Kidney (tissue), 14 donors: Measurements from ENCODE around the gene EPS8L1. TPM values are rescaled to one million over a fixed set of nuclear protein-coding genes. Genes with fewer than 3 reads are reported as not detected.
A peak's percentile ranks its signal among the peaks of the same experiment; 100 is the strongest.
"Not testable (repeated sequence)": the region's sequence is repeated elsewhere in the genome, so short reads cannot be mapped to it uniquely, and the experiment has no call there.

ENCODE experiments used
- DNase-seq, 5 donors: peaks; one replicate each; pipeline ENCODE4 v3.0.0-alpha.2; 2013 to 2020
- FAIRE-seq: peaks from 2 replicates; lab custom pipeline; 2012; peaks lifted over from hg19 to GRCh38; lab: Jason Lieb, UNC
- H3K27ac ChIP-seq, 2 donors: one replicate each; pipeline ENCODE4 v1.7.0; 2013; ENCODE audit warnings: low read depth in 2 of 2, low read length in 2 of 2, inconsistent platforms in 1 of 2
- H3K27me3 ChIP-seq: one replicate; pipeline ENCODE4 v1.7.1; 2013; ENCODE audit warnings: low read length, inconsistent platforms; ENCODE audit not compliant: control insufficient read depth, insufficient read depth
- H3K36me3 ChIP-seq, 3 donors: one replicate each; pipeline versions ENCODE4 v1.7.0 to v1.7.1; 2013; ENCODE audit warnings: low read length in 3 of 3, control low read depth in 1 of 3, inconsistent platforms in 1 of 3; ENCODE audit not compliant: insufficient read depth in 3 of 3, control insufficient read depth in 2 of 3
- H3K4me1 ChIP-seq, 3 donors: one replicate each; pipeline versions ENCODE4 v1.7.0 to v1.7.1; 2013; ENCODE audit warnings: low read length in 3 of 3, inconsistent platforms in 1 of 3, low read depth in 1 of 3; ENCODE audit not compliant: control insufficient read depth in 2 of 3, insufficient read depth in 2 of 3
- H3K4me3 ChIP-seq, 3 donors: one replicate each; pipeline versions ENCODE4 v1.7.0 to v1.8.1; 2013; ENCODE audit warnings: low read length in 3 of 3, control low read depth in 1 of 3, inconsistent platforms in 1 of 3
- H3K9ac ChIP-seq, 3 donors: one replicate each; pipeline versions ENCODE4 v1.7.0 to v1.7.1; 2013; ENCODE audit warnings: low read length in 3 of 3, control low read depth in 1 of 3, inconsistent platforms in 1 of 3
- H3K9me3 ChIP-seq, 3 donors: one replicate each; pipeline versions ENCODE4 v1.7.0 to v1.7.1; 2013; ENCODE audit warnings: low read length in 3 of 3, control low read depth in 1 of 3, inconsistent platforms in 1 of 3; ENCODE audit not compliant: control insufficient read depth in 2 of 3, insufficient read depth in 1 of 3
- CTCF ChIP-seq: IDR thresholded peaks from 3 replicates; pipeline ENCODE4 v1.5.1; 2012; ENCODE audit warnings: mild to moderate bottlenecking, moderate library complexity, borderline replicate concordance; ENCODE audit not compliant: insufficient read depth; ENCODE audit errors: extremely low read depth
- intact Hi-C: fragments of 100-400 bp; cut with DNase I; formaldehyde crosslinking; loops from one replicate; pipeline ENCODE4 v1.11.1; 2022
- polyA plus RNA-seq: library from polyadenylated mRNA; stranded (reverse); fragments of 350-450 nt; fragmentation: Illumina TruSeq; extraction: RNeasy Lipid Tissue Mini Kit (QIAGEN cat#74804); gene quantifications from one replicate; pipeline ENCODE4 v1.2.3, GENCODE V29; 2014; ENCODE audit warnings: low read depth, low replicate concordance; ENCODE audit not compliant: insufficient read depth
- total RNA-seq: library from RNA; stranded (reverse); fragmentation: NEBNext Ultra II Directional; extraction: Animal tissue kit (Norgen Biotek cat#: 25700); gene quantifications from one replicate; pipeline ENCODE4 v1.2.1, GENCODE V29; 2021
- donor health status: control.
- donor health status: control.
- donor health status: control.
- donor health status: control.
- donor health status: control.
- donor health status: DM: yes; HTN: yes; CAD: no.
- donor health status: Normal renal cell carcinoma (clear cell type).

EPS8L1 gene
- total and polyA plus RNA-seq, 2 donors from 2014 or later = 45.4 to 95.0 TPM

- Histone ChIP-seq H3K27ac (no peak overlapping the region), H3K36me3 (no peaks in the 10 kb centered on the region), H3K9me3 (no peaks in the 10 kb centered on the region), H3K4me3 (no peak overlapping the region), H3K4me1 (no peaks in the 10 kb centered on the region), H3K27me3 (no peaks in the 10 kb centered on the region), H3K9ac (no peak overlapping the region)
- DNase-seq (peak in 1 of 5 donors; percentile 36), FAIRE-seq (no peak)
- no peak for TF ChIP-seq CTCF
- intact Hi-C loops = no loop called here
Measured at GRCh38 chr19:55034751-55035150, 40.9 kb upstream of the EPS8L1 start.

- no peaks in the 10 kb centered on the region for H3K27me3 ChIP-seq
- TF ChIP-seq CTCF = no peak
- H3K36me3 ChIP-seq = no peaks in the 10 kb centered on the region
- H3K9me3 ChIP-seq = no peaks in the 10 kb centered on the region
- H3K27ac ChIP-seq = no peak overlapping the region
- H3K4me1 ChIP-seq = no peaks in the 10 kb centered on the region
- no peak overlapping the region for H3K4me3 ChIP-seq
- FAIRE-seq (no peak), DNase-seq (no peak)
- H3K9ac ChIP-seq = no peak overlapping the region
- intact Hi-C loops = no loop called here
Measured at GRCh38 chr19:55036058-55036457, 39.6 kb upstream of the EPS8L1 start.

- H3K4me1 ChIP-seq, intact Hi-C loops, H3K4me3 ChIP-seq, H3K9me3 ChIP-seq, H3K27ac ChIP-seq, H3K27me3 ChIP-seq, H3K36me3 ChIP-seq, H3K9ac ChIP-seq, FAIRE-seq: not testable (repeated sequence)
- DNase-seq = peak in 1 of 5 donors; percentile 15
Measured at GRCh38 chr19:55037603-55038002, 38.1 kb upstream of the EPS8L1 start.

- H3K9ac ChIP-seq, H3K9me3 ChIP-seq, H3K36me3 ChIP-seq, H3K27ac ChIP-seq, H3K27me3 ChIP-seq, FAIRE-seq, DNase-seq, H3K4me3 ChIP-seq, intact Hi-C loops, H3K4me1 ChIP-seq: not testable (repeated sequence)
Measured at GRCh38 chr19:55040654-55041053, 35.0 kb upstream of the EPS8L1 start.
